Calu3 (cell line): ENCODE results near the gene EGFR. TPM values are rescaled to one million over a fixed set of nuclear protein-coding genes. Genes with fewer than 3 reads are reported as not detected.
A peak's percentile ranks its signal among the peaks of the same experiment; 100 is the strongest.

ENCODE experiments used
- BruUV-seq: library from RNA; stranded (reverse); fragments of 400-500 nt; replicated peaks from 2 replicates; lab custom pipeline; 2021; lab: Mats Ljungman, UMichigan
- CTCF ChIA-PET: fragments of 300-600 bp; sonication (Branson Sonifier 250); formaldehyde crosslinking; loops from one replicate; lab custom pipeline; 2022; ENCODE audit warnings: antibody characterized with exemption; lab: Charles Lee
- DNase-seq: peaks from one replicate; pipeline ENCODE4 v3.0.0; 2022
- H3K27ac Mint-ChIP-seq: one replicate; pipeline ENCODE4 v1.8.0; 2022; ENCODE audit warnings: mixed read lengths; ENCODE audit not compliant: unreplicated experiment
- H3K27me3 Mint-ChIP-seq: one replicate; pipeline ENCODE4 v1.8.0; 2022; ENCODE audit warnings: mixed read lengths; ENCODE audit not compliant: unreplicated experiment
- H3K36me3 Mint-ChIP-seq: one replicate; pipeline ENCODE4 v1.8.0; 2022; ENCODE audit warnings: mild to moderate bottlenecking, moderate library complexity, mixed read lengths; ENCODE audit not compliant: insufficient read depth, unreplicated experiment
- H3K4me1 Mint-ChIP-seq: one replicate; pipeline ENCODE4 v1.8.0; 2022; ENCODE audit warnings: mild to moderate bottlenecking, low read depth, mixed read lengths; ENCODE audit not compliant: unreplicated experiment
- H3K4me3 Mint-ChIP-seq: one replicate; pipeline ENCODE4 v1.8.0; 2022; ENCODE audit warnings: mild to moderate bottlenecking, low read depth, moderate library complexity, mixed read lengths; ENCODE audit not compliant: unreplicated experiment
- H3K9me3 Mint-ChIP-seq: one replicate; pipeline ENCODE4 v1.8.0; 2022; ENCODE audit warnings: low read depth, mixed read lengths; ENCODE audit not compliant: unreplicated experiment
- intact Hi-C: fragments of 100-400 bp; cut with micrococcal nuclease; formaldehyde crosslinking; loops from one replicate; pipeline ENCODE4 v1.10.0; 2022; ENCODE audit not compliant: unreplicated experiment
- total RNA-seq: library from RNA; stranded (reverse); gene quantifications from 2 replicates; pipeline ENCODE4 v1.2.3, GENCODE V29; 2022
- TF ChIP-seq, protein P1 (sequence below): fragments of 200-600 bp; IDR thresholded peaks from one replicate; pipeline ENCODE4 v1.8.0; 2022; ENCODE audit warnings: antibody characterized with exemption; ENCODE audit not compliant: unreplicated experiment

Gene EGFR
- total RNA-seq, 1 experiment from 2014 or later, result 87.4 TPM

DNA sequence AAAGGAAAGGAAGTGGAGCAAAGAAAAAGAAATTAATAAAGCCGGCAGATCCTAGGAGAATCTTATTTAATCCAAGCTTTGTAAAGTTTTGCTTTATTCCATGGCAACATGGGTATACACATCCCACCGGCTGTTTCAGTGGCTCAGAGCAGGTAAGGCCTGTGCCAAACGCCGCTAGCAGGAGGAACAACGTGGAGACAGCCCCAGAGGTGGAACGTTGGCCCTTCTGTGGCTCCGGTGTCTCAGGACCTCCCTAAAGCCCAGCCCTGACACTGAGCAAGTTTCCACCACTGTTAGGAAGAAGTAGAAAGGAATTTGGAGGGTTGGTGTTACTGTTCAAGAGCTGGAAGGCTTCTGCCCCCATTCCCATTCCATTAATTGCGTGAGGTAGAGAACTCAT, 52.0 kb downstream of the EGFR start:
- no peak for DNase-seq
- BruUV-seq, result no TSS peak
- peak overlapping the region; percentile 15 for H3K27ac Mint-ChIP-seq
- intact Hi-C loops, result loop anchor here (5.0 kb wide), 2 partner anchors 194 to 284 kb away; no protein-coding TSS in a partner anchor
- H3K36me3 Mint-ChIP-seq, result peaks cover 33% of the 10 kb centered on the region
- H3K4me1 Mint-ChIP-seq, result peaks cover 93% of the 10 kb centered on the region
- no peaks in the 10 kb centered on the region for H3K9me3 Mint-ChIP-seq
- no peaks in the 10 kb centered on the region for H3K27me3 Mint-ChIP-seq
- CTCF ChIA-PET, result interaction anchor here (1.3 to 1.5 kb wide), 2 partner anchors 8 to 62 kb away, joined by 3 to 7 read pairs; no protein-coding TSS in a partner anchor
- no peak overlapping the region for H3K4me3 Mint-ChIP-seq
- TF ChIP-seq, protein P1, sequence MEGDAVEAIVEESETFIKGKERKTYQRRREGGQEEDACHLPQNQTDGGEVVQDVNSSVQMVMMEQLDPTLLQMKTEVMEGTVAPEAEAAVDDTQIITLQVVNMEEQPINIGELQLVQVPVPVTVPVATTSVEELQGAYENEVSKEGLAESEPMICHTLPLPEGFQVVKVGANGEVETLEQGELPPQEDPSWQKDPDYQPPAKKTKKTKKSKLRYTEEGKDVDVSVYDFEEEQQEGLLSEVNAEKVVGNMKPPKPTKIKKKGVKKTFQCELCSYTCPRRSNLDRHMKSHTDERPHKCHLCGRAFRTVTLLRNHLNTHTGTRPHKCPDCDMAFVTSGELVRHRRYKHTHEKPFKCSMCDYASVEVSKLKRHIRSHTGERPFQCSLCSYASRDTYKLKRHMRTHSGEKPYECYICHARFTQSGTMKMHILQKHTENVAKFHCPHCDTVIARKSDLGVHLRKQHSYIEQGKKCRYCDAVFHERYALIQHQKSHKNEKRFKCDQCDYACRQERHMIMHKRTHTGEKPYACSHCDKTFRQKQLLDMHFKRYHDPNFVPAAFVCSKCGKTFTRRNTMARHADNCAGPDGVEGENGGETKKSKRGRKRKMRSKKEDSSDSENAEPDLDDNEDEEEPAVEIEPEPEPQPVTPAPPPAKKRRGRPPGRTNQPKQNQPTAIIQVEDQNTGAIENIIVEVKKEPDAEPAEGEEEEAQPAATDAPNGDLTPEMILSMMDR, result no peak

DNA sequence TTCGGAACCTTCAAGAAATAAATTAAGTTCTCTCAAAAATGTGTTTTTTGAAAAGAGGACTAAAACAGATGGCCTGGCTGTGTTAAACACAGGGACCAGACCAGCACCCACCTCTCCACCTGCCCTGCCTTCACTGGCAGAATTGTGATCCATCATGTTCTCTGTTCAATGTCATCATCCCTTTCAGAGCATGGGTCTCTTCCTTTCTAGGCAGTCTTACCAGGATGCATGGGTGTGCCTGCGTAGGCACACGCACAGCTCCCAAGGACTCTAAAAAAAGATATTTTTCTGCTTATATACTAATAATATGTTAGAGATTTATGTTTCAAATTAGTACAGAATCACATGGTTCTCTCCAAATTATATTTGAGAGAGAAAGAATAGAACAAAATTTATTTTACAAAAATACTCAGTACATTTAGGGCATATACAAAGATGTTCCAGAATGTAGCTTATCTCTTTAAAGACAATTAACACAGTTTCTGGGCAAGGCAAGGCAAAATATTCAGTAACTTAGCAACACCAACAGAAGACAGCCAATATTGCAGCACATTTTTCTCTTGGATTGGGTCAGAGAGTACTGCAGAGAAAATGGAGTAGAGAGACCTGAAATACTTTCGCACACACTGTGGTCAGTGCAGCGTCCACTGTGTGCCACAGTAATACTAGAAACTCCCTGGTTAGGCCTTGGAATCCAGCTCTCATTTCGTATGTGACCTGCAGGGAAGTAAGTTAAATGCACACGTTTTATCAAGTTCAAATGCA, 52.8 kb downstream of the EGFR start:
- DNase-seq, result no peak
- Mint-ChIP-seq H3K27me3 (no peaks in the 10 kb centered on the region), H3K9me3 (no peaks in the 10 kb centered on the region), H3K4me1 (peaks cover 90% of the 10 kb centered on the region), H3K36me3 (peaks cover 33% of the 10 kb centered on the region), H3K4me3 (no peak overlapping the region), H3K27ac (peak overlapping the region; percentile 15)
- TF ChIP-seq, protein P1, result no peak
- BruUV-seq, result no TSS peak
- CTCF ChIA-PET, result interaction anchor here (0.9 kb wide), 1 partner anchor 74 kb away, joined by 4 read pairs; no protein-coding TSS in a partner anchor
- intact Hi-C loops, result loop anchor here (2.0 to 5.0 kb wide), 3 partner anchors 51 to 284 kb away; no protein-coding TSS in a partner anchor

DNA sequence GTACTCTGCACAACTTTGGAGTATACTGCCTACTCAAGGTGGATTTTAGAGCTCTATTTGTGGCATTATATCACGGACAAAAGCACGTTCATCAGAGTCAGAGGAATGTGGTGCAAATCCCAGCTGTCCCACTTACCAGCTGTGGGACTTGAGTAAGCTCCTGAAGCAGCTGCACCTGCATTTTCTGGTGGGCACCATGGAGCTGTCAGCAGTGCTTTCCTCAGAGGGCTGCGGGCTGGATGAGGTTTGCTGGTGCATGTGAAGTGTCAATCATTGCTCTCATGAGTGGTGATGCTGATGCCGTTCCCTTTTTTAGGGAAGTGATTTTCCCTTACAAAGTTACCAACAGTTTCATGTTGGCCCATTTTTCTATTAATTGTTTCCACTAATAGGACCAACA, 53.4 kb downstream of the EGFR start:
- Mint-ChIP-seq H3K4me3 (no peak overlapping the region), H3K27ac (peak overlapping the region; percentile 98), H3K4me1 (peaks cover 90% of the 10 kb centered on the region), H3K36me3 (peaks cover 31% of the 10 kb centered on the region), H3K9me3 (no peaks in the 10 kb centered on the region), H3K27me3 (no peaks in the 10 kb centered on the region)
- BruUV-seq, result no TSS peak
- TF ChIP-seq, protein P1, result no peak
- no peak for DNase-seq
- intact Hi-C loops, result loop anchor here (2.0 to 5.0 kb wide), 3 partner anchors 51 to 285 kb away; no protein-coding TSS in a partner anchor
- CTCF ChIA-PET, result interaction anchor here (0.9 kb wide), 1 partner anchor 73 kb away, joined by 4 read pairs; no protein-coding TSS in a partner anchor

DNA sequence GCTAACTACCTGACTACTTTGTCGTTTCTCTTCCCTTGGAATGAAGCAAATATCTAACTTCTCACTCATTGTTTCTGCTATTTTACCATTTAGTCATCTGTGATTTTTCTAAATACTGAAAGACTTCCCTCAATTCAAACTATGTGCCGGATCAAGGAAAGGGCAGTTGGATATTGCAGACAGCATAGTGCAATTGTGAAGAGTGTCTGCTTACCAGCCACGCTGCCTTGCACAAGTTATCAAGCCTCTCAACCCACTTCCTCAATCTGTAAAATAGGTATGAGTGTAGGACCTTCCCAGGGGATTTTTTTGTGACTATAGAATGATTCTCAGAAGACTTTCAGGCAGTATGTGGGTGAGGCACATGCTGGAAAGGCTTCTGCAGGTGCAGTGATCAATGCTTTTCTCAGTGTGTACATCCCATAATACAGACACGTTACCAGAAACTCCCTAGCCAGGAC, 54.3 kb downstream of the EGFR start:
- Mint-ChIP-seq H3K27ac (peak overlapping the region; percentile 98), H3K4me3 (peak overlapping the region; percentile 66), H3K9me3 (no peaks in the 10 kb centered on the region), H3K27me3 (no peaks in the 10 kb centered on the region), H3K4me1 (peaks cover 97% of the 10 kb centered on the region), H3K36me3 (peaks cover 35% of the 10 kb centered on the region)
- intact Hi-C loops, result loop anchor here (2.0 to 5.0 kb wide), 3 partner anchors 52 to 286 kb away; no protein-coding TSS in a partner anchor
- DNase-seq, result no peak
- no TSS peak for BruUV-seq
- TF ChIP-seq, protein P1, result no peak
- CTCF ChIA-PET, result interaction anchor here (1.2 kb wide), 1 partner anchor 13 kb away, joined by 4 read pairs; no protein-coding TSS in a partner anchor
